Stimulated activated CD4-positive, alpha-beta T cell treated with anti-CD3 and anti-CD28 coated beads, TNF-alpha, amount 100 ng/mL, for 48 hours (primary cell): Measurements from ENCODE around the gene OSBPL1A.
A peak's percentile ranks its signal among the peaks of the same experiment; 100 is the strongest.
"Not testable (repeated sequence)": the region's sequence is repeated elsewhere in the genome, so short reads cannot be mapped to it uniquely, and the experiment has no call there.

Source experiments
- DNase-seq, 3 donors: peaks; one replicate each; pipeline ENCODE4 v3.0.0-alpha.2; 2020; ENCODE audit warnings: low read depth in 3 of 3

The OSBPL1A gene

DNA sequence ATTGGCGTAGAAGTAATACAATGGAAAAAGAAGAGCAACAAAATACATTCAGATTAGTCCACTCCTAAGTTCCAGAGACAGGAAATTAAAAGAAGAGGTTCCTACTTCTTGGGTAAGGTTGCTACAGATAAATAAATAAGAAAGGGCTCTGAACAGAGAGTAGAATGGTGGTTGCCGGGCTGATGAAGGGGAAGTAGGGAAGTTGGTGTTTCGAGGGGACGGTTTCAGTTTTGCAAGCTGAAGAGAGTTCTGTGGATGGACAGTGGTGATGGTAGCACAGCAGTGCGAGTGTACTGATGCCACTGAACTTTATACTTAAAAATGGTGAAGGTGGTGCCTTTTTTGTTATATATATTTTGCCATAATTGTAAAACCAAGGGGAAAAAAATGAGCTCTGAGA, 210.6 kb downstream of the OSBPL1A start:
- no peak for DNase-seq

- no peak for DNase-seq
Measured at GRCh38 chr18:24185805-24186204, 211.8 kb downstream of the OSBPL1A start.

- DNase-seq: no peak
Measured at GRCh38 chr18:24181806-24182205, 215.8 kb downstream of the OSBPL1A start.

GRCh38 chr18:24180048-24180447, 217.6 kb downstream of the OSBPL1A start:
- no peak for DNase-seq

DNA sequence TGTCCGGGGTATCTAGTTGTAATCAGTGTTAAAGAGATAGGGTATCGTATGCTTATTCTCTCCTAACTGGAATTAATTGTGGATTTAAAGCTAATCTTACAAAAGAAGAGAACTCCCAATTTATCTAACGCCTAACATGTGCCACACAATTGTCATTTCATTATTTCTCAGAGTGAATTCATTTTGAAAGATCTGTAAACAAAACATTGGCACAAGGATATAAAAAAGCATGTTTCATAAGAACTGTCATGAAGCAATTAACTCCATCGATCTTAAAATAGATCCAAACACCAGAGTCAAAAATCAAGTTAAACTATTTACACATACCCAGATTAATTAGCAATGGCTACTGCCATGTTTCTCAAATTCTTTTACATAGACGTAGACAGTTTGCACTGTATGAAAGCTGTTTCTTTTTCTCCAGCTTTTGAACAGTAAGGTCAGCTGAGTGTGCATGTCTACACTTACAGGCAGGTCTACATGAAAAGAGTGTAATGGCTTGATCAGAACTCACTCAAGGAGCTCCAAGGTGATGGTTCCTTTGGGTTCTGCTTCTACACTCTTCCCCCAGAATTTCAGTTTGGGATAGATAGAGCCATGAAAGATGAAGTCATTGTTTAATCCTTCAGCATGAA, 220.0 kb downstream of the OSBPL1A start:
- DNase-seq: no peak

DNA sequence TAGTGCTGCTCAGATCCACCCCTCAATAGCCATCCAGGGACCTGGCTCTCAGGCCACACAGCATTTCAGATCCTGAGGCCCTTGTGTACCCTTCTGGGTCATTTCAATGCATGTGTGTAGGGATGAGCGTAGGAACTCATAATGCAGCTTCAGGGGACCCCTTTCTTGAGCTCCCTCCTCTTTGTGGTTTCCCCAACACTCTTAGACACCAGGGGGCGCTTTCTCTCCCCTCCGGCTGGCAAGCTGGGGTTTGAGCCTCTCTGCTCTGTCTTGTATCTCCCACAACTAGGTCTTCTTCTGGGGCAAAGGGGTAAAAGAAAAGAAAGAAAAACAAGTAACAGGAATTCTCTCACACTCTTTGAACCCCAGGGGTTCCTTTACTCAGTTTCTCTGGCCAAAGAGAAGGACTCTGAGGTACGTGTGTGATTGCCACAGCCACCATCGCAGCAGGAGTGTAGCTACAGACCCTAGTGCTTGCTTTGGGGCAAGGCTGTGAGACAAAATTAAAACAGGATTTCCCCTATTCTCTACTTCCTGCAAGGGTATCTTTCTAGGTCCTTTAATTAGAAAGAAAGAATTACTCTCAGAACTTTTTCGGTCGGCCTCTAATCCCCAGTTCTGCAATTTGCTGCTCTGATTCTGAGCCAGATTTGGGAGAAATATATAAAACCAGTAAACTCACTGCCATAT, 220.8 kb downstream of the OSBPL1A start:
- peak; percentile 20 to 62 (median 38) for DNase-seq

DNA sequence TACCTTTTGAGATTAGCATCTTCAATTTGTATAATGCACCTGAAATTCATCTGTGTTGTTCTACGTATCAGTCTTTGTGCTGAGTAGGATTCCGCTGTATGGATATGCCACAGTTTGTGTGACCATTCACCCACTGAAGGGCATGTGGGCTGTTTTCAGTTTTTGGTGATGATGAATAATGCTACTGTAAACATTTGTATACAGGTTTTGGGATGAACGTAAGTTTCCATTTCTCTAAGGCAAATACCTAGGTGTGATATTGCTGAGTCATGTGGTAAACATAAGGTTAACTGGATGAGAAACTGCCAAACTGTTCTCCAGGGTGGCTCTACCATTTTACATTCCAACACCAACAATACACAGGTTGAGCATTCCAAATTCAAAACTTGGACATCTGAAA, 223.6 kb downstream of the OSBPL1A start:
- no peak for DNase-seq

GRCh38 chr18:24170360-24170759, 227.3 kb downstream of the OSBPL1A start:
- no peak for DNase-seq

DNA sequence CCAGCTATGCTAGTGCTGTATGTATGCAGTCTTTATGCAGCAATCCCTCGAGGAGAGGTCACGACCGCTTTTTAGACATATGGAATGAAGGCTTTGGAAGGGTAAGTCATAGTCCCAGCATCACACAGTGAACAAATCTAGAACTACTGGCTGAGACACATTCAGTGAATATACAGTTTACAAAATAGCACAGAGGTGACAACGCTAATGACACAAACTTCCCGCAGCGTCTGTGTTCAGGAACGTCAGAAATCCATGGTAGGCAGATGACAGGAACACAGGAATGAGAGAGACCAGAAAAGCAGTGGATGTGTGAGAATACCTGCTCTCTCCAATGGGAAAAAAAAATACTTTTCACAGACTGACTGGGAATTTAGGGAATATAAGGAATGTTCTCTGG, 229.1 kb downstream of the OSBPL1A start:
- no peak for DNase-seq

GRCh38 chr18:24161304-24161703, 236.3 kb downstream of the OSBPL1A start:
- DNase-seq: no peak

GRCh38 chr18:24160086-24160485, 237.5 kb downstream of the OSBPL1A start:
- DNase-seq: no peak

DNA sequence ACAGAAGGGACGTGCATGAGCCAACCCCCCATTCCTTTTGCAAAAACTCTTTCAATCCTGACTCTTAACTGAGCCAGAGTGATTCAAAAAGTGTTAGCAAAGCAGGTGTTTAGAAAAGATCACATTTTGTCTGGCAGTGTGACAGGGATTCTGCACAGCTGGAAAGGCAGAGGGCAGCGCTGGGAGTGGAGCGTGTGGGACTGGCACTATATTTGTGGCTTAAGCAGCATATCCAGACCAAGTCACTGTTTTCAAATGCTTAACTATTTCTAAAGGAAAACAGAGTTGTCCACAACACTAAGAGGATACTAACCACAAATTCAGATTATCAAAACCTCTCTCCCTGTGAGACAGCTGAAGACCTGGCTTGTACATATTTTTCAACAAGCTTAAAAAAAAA, 239.8 kb downstream of the OSBPL1A start:
- no peak for DNase-seq

DNA sequence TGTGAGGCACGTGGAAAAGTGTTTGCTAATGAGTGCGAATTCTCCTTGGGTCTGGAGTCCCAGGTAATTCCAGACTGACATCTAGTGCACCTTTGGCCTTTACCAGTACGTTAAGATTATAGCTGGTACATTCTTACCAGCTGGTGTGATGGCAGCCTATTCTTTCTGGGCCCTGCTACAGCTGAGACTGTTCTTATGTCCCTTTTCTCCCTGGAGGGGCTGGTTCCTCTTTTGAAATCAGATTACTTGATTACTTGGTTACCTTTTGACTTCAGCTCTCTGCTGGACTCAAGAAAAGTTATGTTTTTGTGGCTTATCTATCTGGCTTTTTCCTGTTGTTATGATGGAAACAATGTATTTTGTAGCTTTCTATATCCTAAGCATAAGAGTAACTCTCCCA, 244.2 kb downstream of the OSBPL1A start:
- no peak for DNase-seq

DNA sequence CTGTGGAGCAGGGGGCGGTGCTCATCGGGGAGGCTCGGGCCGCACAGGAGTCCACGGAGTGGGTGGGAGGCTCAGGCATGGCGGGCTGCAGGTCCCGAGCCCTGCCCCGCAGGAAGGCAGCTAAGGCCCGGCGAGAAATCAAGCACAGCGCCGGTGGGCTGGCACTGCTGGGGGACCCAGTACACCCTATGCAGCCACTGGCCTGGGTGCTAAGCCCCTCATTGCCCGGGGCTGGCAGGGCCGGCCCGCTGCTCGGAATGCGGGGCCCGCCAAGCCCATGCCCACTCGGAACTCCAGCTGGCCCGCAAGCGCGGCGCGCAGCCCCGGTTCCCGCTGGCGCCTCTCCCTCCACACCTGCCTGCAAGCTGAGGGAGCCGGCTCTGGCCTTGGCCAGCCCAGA, 248.0 kb downstream of the OSBPL1A start:
- not testable (repeated sequence) for DNase-seq

DNA sequence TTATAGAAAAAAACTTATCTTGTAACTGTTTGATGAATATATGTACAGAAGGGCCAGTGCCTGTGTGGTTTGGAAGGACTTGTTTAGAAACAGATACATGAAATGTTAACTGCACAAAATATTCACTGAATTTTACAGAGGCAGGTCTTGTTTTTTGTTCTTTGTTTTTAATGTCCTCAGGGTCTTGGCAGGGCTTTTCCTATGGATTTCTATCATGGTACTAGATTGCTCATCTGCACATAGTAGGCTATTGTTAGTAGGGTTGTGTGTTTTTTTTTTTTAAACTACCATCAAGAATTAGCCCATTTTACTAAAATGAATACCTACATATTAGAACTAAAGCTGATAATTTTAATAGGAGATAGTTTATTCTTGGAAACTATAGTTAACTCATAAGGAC, 255.2 kb downstream of the OSBPL1A start:
- DNase-seq: no peak

DNA sequence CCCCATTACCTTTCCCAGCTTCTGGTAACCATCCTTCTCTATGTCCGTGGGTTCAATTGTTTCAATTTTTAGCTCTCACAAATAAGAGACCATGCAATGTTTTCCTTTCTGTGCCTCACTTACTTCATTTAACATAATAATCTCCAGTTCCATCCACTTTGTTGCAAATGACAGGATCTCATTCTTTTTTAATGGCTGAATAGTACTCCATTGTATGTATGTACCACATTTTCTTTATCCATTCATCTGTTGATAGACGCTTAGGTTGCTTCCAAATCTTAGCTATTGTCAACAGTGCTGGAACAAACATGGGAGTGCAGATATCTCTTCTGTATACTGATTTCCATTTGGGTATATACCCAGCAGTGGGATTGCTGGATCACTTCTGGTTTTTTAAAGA, 256.9 kb downstream of the OSBPL1A start:
- DNase-seq: no peak

- peak; percentile 59 to 67 (median 61) for DNase-seq
Measured at GRCh38 chr18:24138789-24139616, 258.6 kb downstream of the OSBPL1A start, which contains the start of gene CABYR. Gene CABYR (plus strand): TSS chr18:24139062. CDS start chr18:24143115, 4,053 bp downstream.

DNA sequence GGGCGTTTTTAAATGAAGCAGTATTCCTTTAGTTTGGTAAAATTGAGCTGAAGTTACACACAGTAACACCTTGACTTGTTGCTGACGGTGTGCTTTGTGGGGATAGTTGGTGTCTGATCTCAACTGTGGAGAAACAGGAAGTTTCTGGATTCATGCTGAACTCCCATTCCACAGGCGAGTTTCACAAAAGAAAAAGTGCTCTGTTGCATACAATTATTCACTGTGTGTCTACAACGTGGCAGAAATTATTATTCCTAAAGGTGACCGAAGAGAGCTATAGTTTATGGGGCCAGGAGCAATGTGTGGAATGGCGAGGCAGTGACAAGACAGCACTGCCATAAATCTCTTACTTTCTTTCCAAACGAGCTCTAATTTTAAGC, 259.2 kb downstream of the OSBPL1A start:
- DNase-seq: no peak

DNA sequence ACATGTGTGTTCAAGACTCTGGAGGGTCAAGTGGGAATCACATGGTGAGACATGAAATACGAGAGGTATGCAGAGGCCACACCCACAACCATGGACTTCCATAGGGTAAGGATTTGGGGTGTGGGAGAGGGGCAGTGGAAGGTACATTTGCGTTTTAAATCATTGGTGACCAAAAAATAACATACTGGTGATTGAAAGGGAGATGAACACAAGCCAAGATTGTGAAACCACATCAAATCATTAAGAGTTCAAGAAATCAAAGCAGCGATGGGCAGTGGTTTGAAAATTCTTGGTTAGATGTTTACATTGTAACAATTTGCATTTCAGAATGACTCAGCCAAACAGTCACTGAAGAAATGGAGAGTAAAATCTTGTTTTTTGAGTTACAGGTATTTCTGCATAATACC, 260.7 kb downstream of the OSBPL1A start:
- DNase-seq: no peak

DNA sequence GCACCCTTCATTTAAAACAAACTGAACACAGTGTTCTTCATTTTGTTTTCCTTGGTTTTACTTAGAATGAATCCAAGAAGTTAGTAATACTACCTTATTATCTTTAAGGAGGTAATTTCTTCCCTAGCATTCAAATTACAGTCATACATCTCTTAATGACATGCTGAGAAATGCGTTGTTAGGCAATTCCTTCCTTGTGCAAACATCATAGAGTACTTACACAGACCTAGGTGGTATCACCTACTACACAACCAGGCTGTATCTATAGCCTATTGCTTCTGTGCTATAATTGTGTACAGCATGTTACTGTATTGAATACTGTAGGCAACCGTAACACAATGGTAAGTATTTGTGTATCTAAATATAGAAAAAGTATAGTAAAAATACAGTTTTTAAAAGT, 267.1 kb downstream of the OSBPL1A start:
- no peak for DNase-seq

DNA sequence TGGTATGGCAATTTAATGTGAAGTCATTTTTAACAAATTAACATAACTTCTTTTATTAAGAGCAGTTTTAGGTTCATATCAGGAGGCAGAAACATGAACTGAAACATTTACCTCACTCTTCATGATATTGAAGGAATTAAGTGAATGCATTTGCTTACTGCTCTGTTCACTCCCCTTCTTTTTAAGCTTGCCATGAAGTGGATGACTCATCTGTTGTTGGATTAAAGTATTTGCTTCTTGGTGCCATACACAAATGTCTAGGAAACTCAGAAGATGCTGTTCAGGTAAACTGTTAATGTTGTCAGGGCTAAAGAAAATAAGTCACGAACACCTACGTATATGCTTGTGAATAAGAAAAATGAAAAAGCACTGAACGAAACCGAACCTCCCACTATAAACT, 268.9 kb downstream of the OSBPL1A start:
- no peak for DNase-seq

DNA sequence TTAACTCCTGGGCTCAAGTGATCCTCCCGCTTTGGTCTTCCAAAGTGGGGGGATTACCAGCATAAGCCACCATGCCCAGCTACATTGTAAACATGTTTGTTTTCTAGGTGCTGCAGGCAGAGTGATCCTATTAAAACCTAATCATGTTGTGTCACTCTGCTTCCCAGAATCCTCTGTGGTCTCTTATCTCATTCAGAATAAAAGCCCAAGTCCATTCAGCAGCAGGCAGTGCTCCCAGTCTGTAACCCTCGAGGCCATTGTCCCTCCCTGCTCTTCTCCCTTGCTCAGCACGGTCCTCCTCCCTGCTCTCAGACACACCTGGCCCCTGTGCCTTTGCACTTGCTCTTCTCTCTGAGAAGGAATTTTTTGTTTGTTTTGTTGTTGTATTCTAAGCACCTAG, 269.9 kb downstream of the OSBPL1A start:
- DNase-seq: no peak
